HUES6 (cell line): ENCODE data around the gene SEZ6L.

Experiments
- H3K27ac ChIP-seq: 2 replicates; pipeline ENCODE4 v1.7.0; 2013; ENCODE audit warnings: low read depth, mild to moderate bottlenecking, low read length, inconsistent platforms
- H3K27me3 ChIP-seq: 2 replicates; pipeline ENCODE4 v1.6.1; 2013; ENCODE audit warnings: low read length; ENCODE audit not compliant: control insufficient read depth, insufficient read depth
- H3K36me3 ChIP-seq: 2 replicates; pipeline ENCODE4 v1.6.1; 2013; ENCODE audit warnings: low read length; ENCODE audit not compliant: control insufficient read depth, insufficient read depth
- H3K4me1 ChIP-seq: 2 replicates; pipeline ENCODE4 v1.6.1; 2013; ENCODE audit warnings: low read length; ENCODE audit not compliant: control insufficient read depth, insufficient read depth
- H3K4me3 ChIP-seq: 2 replicates; pipeline ENCODE4 v1.5.1; 2013; ENCODE audit warnings: low read depth, low read length
- H3K9ac ChIP-seq: one replicate; pipeline ENCODE4 v1.6.1; 2013; ENCODE audit warnings: mild to moderate bottlenecking, low read length
- H3K9me3 ChIP-seq: 2 replicates; pipeline ENCODE4 v1.6.1; 2013; ENCODE audit warnings: low read depth, low read length; ENCODE audit not compliant: control insufficient read depth, insufficient read depth

The SEZ6L gene

GRCh38 chr22:26383968-26384556, 214.8 kb downstream of the SEZ6L start:
- no peaks in the 10 kb centered on the region for H3K36me3 ChIP-seq
- no peaks in the 10 kb centered on the region; the same call in 1 of the 2 replicates for H3K27me3 ChIP-seq
- H3K9ac ChIP-seq = no peak overlapping the region
- no peak overlapping the region for H3K27ac ChIP-seq
- no peaks in the 10 kb centered on the region for H3K9me3 ChIP-seq
- H3K4me1 ChIP-seq = peaks cover 5% of the 10 kb centered on the region; the same call in 1 of the 2 replicates
- H3K4me3 ChIP-seq = no peak overlapping the region

GRCh38 chr22:26385164-26385563, 215.9 kb downstream of the SEZ6L start:
- Histone ChIP-seq H3K4me1 (peaks cover 5% of the 10 kb centered on the region; the same call in 1 of the 2 replicates), H3K9ac (no peak overlapping the region), H3K27me3 (no peaks in the 10 kb centered on the region; the same call in 1 of the 2 replicates), H3K9me3 (no peaks in the 10 kb centered on the region), H3K36me3 (no peaks in the 10 kb centered on the region), H3K4me3 (no peak overlapping the region), H3K27ac (no peak overlapping the region)

GRCh38 chr22:26389125-26389524, 219.9 kb downstream of the SEZ6L start:
- Histone ChIP-seq H3K9ac (no peak overlapping the region), H3K9me3 (no peaks in the 10 kb centered on the region), H3K4me3 (no peak overlapping the region), H3K27me3 (no peaks in the 10 kb centered on the region), H3K4me1 (peaks cover 5% of the 10 kb centered on the region; the same call in 1 of the 2 replicates), H3K36me3 (no peaks in the 10 kb centered on the region), H3K27ac (no peak overlapping the region)

GRCh38 chr22:26391091-26391490, 221.8 kb downstream of the SEZ6L start:
- H3K9ac ChIP-seq = no peak overlapping the region

GRCh38 chr22:26391623-26392022, 222.4 kb downstream of the SEZ6L start:
- Histone ChIP-seq H3K9me3 (no peaks in the 10 kb centered on the region), H3K36me3 (no peaks in the 10 kb centered on the region), H3K9ac (no peak overlapping the region), H3K27ac (no peak overlapping the region), H3K27me3 (no peaks in the 10 kb centered on the region), H3K4me3 (no peak overlapping the region), H3K4me1 (no peaks in the 10 kb centered on the region)

More at GRCh38 chr22:26391091-26391490, 221.8 kb downstream of the SEZ6L start:
- no peaks in the 10 kb centered on the region for H3K36me3 ChIP-seq
- H3K4me3 ChIP-seq = no peak overlapping the region
- no peaks in the 10 kb centered on the region for H3K27me3 ChIP-seq
- no peak overlapping the region for H3K27ac ChIP-seq
- no peaks in the 10 kb centered on the region for H3K4me1 ChIP-seq
- H3K9me3 ChIP-seq = no peaks in the 10 kb centered on the region

- no peak overlapping the region for H3K27ac ChIP-seq
- no peak overlapping the region for H3K4me3 ChIP-seq
- H3K4me1 ChIP-seq = no peaks in the 10 kb centered on the region
- no peaks in the 10 kb centered on the region for H3K36me3 ChIP-seq
- no peak overlapping the region for H3K9ac ChIP-seq
- H3K9me3 ChIP-seq = no peaks in the 10 kb centered on the region
- no peaks in the 10 kb centered on the region for H3K27me3 ChIP-seq
Observed at GRCh38 chr22:26393929-26394328, 224.7 kb downstream of the SEZ6L start.

- Histone ChIP-seq H3K9ac (no peak overlapping the region), H3K27ac (no peak overlapping the region), H3K36me3 (no peaks in the 10 kb centered on the region), H3K9me3 (no peaks in the 10 kb centered on the region), H3K4me1 (no peaks in the 10 kb centered on the region), H3K4me3 (no peak overlapping the region), H3K27me3 (no peaks in the 10 kb centered on the region)
Observed at GRCh38 chr22:26394777-26395176, 225.5 kb downstream of the SEZ6L start.

GRCh38 chr22:26395926-26396325, 226.7 kb downstream of the SEZ6L start:
- no peaks in the 10 kb centered on the region for H3K4me1 ChIP-seq
- no peaks in the 10 kb centered on the region for H3K9me3 ChIP-seq
- no peak overlapping the region for H3K27ac ChIP-seq
- H3K9ac ChIP-seq = no peak overlapping the region
- H3K36me3 ChIP-seq = no peaks in the 10 kb centered on the region
- no peak overlapping the region for H3K4me3 ChIP-seq
- H3K27me3 ChIP-seq = no peaks in the 10 kb centered on the region

- no peaks in the 10 kb centered on the region for H3K36me3 ChIP-seq
- no peak overlapping the region for H3K27ac ChIP-seq
- no peak overlapping the region for H3K4me3 ChIP-seq
- H3K9ac ChIP-seq = no peak overlapping the region
- H3K4me1 ChIP-seq = no peaks in the 10 kb centered on the region
- no peaks in the 10 kb centered on the region for H3K9me3 ChIP-seq
- no peaks in the 10 kb centered on the region for H3K27me3 ChIP-seq
Observed at GRCh38 chr22:26398741-26399153, 229.5 kb downstream of the SEZ6L start.

- Histone ChIP-seq H3K9me3 (no peaks in the 10 kb centered on the region), H3K27ac (no peak overlapping the region), H3K4me3 (no peak overlapping the region), H3K9ac (no peak overlapping the region), H3K4me1 (no peaks in the 10 kb centered on the region), H3K27me3 (no peaks in the 10 kb centered on the region), H3K36me3 (no peaks in the 10 kb centered on the region)
Observed at GRCh38 chr22:26399289-26399688, 230.0 kb downstream of the SEZ6L start.

GRCh38 chr22:26401726-26402125, 232.5 kb downstream of the SEZ6L start:
- Histone ChIP-seq H3K27ac (no peak overlapping the region), H3K36me3 (no peaks in the 10 kb centered on the region), H3K9ac (no peak overlapping the region)

More at GRCh38 chr22:26401726-26402125, 232.5 kb downstream of the SEZ6L start:
- Histone ChIP-seq H3K27me3 (no peaks in the 10 kb centered on the region), H3K9me3 (no peaks in the 10 kb centered on the region), H3K4me3 (no peak overlapping the region), H3K4me1 (peaks cover 10% of the 10 kb centered on the region; the same call in 1 of the 2 replicates)
